Measurements from ENCODE around the gene DUSP19. TPM values are rescaled to one million over a fixed set of nuclear protein-coding genes. Genes with fewer than 3 reads are reported as not detected.

DUSP19 gene
- total and polyA plus RNA-seq, 10 of the 15 experiments (the other 5 are each of a cell fraction or from before 2014, with no cell fraction given), result 0.16 to 1.7 (median 0.57) TPM

DNA sequence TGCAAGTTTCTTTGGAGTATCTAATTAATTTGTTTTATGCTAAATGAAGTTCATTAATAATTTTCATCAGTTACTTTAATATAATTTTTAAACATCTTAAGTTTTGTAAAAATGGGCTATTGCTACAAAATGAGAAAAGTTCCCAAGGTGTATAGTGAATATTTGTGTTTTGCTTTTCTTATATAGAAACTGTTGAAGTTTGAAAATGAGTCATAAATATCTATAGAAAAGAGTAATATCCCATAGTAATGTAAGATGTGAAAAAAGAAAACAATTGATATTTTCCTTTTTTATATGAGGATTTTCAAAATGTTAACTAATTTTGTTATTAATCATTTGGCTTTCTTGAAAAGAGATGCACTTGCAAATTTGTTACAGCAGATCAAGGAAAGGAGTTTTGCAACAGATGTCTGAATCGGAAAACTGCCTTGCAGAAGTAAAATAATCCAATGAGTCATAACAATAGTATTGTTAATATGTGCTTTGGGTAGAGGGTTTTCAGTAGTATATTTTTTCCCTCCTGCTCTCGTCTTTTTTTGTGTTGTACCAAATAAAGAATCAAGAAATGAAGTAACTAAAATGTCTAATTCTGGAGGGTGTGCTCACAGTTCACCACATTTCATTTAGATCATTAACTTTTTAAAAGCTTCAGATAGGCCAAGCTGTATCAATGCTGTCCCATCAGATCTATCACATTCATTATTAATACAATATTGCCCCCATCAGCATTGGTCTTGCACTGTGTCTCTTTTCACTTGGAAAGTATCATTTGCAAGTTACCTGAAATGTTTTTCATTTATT lies 15.5 kb downstream of the DUSP19 start (continued):
- no peak for TF ChIP-seq NR2C1 (IDR thresholded peaks at IDR 0.05)
- TF ChIP-seq BACH1 (IDR thresholded peaks at IDR 0.05; ENCODE audit: borderline replicate concordance), result no peak
- no peak for TF ChIP-seq KAT2A (conservative IDR thresholded peaks at IDR 0.05; ENCODE audit: control insufficient read depth, low read depth, low read length)
- no peak for TF ChIP-seq POLR2AphosphoS5 (IDR thresholded peaks at IDR 0.05; ENCODE audit: low read length)
- no peak for TF ChIP-seq KLF5 (IDR thresholded peaks at IDR 0.05; ENCODE audit: partially characterized antibody)
- TF ChIP-seq SUPT20H (IDR thresholded peaks at IDR 0.05; ENCODE audit: borderline replicate concordance, control insufficient read depth, low read depth, low read length), result no peak
- TF ChIP-seq, protein P1, sequence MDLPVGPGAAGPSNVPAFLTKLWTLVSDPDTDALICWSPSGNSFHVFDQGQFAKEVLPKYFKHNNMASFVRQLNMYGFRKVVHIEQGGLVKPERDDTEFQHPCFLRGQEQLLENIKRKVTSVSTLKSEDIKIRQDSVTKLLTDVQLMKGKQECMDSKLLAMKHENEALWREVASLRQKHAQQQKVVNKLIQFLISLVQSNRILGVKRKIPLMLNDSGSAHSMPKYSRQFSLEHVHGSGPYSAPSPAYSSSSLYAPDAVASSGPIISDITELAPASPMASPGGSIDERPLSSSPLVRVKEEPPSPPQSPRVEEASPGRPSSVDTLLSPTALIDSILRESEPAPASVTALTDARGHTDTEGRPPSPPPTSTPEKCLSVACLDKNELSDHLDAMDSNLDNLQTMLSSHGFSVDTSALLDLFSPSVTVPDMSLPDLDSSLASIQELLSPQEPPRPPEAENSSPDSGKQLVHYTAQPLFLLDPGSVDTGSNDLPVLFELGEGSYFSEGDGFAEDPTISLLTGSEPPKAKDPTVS (IDR thresholded peaks at IDR 0.05; ENCODE audit: low read depth, low read length), result no peak
- no peak for TF ChIP-seq ZSCAN29 (IDR thresholded peaks at IDR 0.05)
- no peak for TF ChIP-seq BHLHE40 (IDR thresholded peaks at IDR 0.05; ENCODE audit: borderline replicate concordance in 1 of 2, low read depth in 2 of 2, low read length in 1 of 2)
- TF ChIP-seq IRF4 (IDR thresholded peaks at IDR 0.05; ENCODE audit: low read depth, low read length), result peak; percentile 83
- TF ChIP-seq, protein P2, sequence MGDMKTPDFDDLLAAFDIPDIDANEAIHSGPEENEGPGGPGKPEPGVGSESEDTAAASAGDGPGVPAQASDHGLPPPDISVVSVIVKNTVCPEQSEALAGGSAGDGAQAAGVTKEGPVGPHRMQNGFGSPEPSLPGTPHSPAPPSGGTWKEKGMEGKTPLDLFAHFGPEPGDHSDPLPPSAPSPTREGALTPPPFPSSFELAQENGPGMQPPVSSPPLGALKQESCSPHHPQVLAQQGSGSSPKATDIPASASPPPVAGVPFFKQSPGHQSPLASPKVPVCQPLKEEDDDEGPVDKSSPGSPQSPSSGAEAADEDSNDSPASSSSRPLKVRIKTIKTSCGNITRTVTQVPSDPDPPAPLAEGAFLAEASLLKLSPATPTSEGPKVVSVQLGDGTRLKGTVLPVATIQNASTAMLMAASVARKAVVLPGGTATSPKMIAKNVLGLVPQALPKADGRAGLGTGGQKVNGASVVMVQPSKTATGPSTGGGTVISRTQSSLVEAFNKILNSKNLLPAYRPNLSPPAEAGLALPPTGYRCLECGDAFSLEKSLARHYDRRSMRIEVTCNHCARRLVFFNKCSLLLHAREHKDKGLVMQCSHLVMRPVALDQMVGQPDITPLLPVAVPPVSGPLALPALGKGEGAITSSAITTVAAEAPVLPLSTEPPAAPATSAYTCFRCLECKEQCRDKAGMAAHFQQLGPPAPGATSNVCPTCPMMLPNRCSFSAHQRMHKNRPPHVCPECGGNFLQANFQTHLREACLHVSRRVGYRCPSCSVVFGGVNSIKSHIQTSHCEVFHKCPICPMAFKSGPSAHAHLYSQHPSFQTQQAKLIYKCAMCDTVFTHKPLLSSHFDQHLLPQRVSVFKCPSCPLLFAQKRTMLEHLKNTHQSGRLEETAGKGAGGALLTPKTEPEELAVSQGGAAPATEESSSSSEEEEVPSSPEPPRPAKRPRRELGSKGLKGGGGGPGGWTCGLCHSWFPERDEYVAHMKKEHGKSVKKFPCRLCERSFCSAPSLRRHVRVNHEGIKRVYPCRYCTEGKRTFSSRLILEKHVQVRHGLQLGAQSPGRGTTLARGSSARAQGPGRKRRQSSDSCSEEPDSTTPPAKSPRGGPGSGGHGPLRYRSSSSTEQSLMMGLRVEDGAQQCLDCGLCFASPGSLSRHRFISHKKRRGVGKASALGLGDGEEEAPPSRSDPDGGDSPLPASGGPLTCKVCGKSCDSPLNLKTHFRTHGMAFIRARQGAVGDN (IDR thresholded peaks at IDR 0.05), result no peak
- no peak for TF ChIP-seq GABPA (IDR thresholded peaks at IDR 0.05; ENCODE audit: low read depth)
- 0 out of 2 replicates have a peak, but pooled peaks have one; percentile 19 for TF ChIP-seq BMI1 (IDR thresholded peaks at IDR 0.05; ENCODE audit: borderline replicate concordance)
- no peak for TF ChIP-seq FOS (IDR thresholded peaks at IDR 0.05; ENCODE audit: borderline replicate concordance, extremely low read depth, insufficient read length)
- TF ChIP-seq, protein P3, sequence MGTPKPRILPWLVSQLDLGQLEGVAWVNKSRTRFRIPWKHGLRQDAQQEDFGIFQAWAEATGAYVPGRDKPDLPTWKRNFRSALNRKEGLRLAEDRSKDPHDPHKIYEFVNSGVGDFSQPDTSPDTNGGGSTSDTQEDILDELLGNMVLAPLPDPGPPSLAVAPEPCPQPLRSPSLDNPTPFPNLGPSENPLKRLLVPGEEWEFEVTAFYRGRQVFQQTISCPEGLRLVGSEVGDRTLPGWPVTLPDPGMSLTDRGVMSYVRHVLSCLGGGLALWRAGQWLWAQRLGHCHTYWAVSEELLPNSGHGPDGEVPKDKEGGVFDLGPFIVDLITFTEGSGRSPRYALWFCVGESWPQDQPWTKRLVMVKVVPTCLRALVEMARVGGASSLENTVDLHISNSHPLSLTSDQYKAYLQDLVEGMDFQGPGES (IDR thresholded peaks at IDR 0.05), result no peak
- peak; percentile 66 for TF ChIP-seq RUNX3 (IDR thresholded peaks at IDR 0.05; ENCODE audit: low read length)
- no peak for TF ChIP-seq POLR2A (IDR thresholded peaks at IDR 0.05; ENCODE audit: low read depth, low read length)
- TF ChIP-seq BCL11A (IDR thresholded peaks at IDR 0.05; ENCODE audit: low read depth, low read length), result peak; percentile 19; the same call in 1 of the 2 replicates
- TF ChIP-seq IKZF2 (IDR thresholded peaks at IDR 0.05), result peak in 1 of 2 experiments; percentile 57; a peak in 1 of 4 replicates
- TF ChIP-seq RAD21 (IDR thresholded peaks at IDR 0.05; ENCODE audit: insufficient read depth, low read depth, low read length), result peak; percentile 43
- no peak for TF ChIP-seq RB1 (IDR thresholded peaks at IDR 0.05; ENCODE audit: borderline replicate concordance)
- TF ChIP-seq NBN (IDR thresholded peaks at IDR 0.05), result no peak
- TF ChIP-seq CEBPB (IDR thresholded peaks at IDR 0.05; ENCODE audit: borderline replicate concordance in 1 of 2, low read depth in 2 of 2, low read length in 2 of 2), result no peak
- TF ChIP-seq FOXM1 (IDR thresholded peaks at IDR 0.05; ENCODE audit: low read depth, low read length), result peak; percentile 66; the same call in 1 of the 2 replicates
